Measurements from ENCODE around the gene KLKB1.
"Not testable (repeated sequence)": the region's sequence is repeated elsewhere in the genome, so short reads cannot be mapped to it uniquely, and the experiment has no call there.

The KLKB1 gene

GRCh38 chr4:186265683-186266652 lies 38.7 kb downstream of the KLKB1 start, which contains the start of gene F11:
TSS of gene F11 (plus strand) at chr4:186266189. CDS start at chr4:186267137, 948 bp downstream.
- DNase-seq (ENCODE audit: low spot score): no peak

- DNase-seq (ENCODE audit: low spot score): no peak
These were observed 39.6 kb downstream of the KLKB1 start for GRCh38 chr4:186266729-186267456.

DNA sequence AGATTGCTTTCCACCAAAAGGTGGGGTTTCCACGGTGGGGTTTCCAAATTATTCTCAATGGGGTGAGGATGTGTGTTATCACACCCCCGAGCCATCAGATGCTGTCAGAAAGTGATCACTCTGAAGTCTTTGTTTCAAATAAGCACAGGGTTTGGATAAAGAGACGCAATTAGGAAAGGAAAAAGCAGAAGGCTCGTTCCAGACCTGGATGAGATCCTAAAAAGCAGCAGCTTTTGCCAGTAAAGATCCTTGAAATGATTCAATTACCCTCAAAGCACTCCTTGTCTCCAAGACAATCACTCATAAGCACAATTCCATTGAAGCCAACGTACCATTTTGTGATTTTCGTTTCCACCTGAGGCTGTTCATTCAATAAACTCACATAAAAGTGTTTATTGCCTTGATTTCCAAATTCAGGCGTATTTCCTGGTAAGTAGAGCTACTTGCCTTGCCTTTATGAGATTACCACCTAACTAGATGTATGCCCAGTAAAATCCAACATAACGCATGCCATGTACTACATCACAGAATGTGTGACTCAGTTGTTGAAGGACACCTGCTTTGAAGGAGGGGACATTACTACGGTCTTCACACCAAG lies 43.9 kb downstream of the KLKB1 start:
- DNase-seq (ENCODE audit: low spot score): no peak

DNA sequence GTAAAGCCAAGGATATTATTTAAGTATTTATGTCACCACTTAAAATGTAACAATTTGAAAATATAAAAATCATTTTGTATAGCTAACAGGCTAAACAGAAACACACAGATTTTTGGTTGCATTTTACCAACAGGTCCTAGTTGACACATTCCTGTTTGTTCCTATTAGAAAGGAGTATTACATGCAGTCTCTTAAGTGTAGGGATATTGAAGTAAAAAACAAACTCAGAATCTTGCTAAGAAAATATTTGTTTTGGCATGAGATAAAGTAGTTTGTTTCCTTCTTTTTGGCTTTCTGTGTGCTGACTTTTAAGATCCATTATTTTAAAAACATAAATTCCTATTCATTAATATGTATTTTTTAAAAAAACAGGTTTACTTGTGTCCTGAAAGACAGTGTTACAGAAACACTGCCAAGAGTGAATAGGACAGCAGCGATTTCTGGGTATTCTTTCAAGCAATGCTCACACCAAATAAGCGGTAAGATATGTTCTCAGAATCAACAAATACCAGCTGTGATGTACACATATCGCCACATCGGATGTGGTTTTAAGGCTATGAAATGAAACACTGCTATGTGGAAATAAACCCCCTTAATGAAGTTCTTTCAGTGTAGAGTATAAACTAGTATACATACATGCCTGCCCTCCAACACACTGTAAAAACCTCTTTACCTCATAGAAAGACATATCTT lies 45.5 kb downstream of the KLKB1 start:
- DNase-seq (ENCODE audit: low spot score): no peak

DNA sequence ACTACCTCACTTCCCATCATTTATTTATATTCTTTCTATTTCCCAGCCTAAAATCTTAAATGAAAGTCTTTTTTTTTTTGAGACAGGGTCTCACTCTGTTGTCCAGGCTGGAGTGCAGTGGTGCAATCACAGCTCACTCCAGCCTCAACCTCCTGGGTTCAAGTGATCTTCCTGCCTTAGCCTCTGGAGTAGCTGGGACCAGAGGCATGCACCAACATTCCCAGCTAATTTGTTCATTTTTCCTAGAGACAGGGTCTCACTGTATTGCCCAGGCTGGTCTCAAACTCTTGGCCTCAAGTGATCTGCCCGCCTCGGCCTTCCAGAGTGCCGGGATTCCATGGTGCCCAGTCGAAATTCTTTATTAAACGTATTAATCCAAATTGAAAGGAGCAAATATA lies 46.1 kb downstream of the KLKB1 start:
- not testable (repeated sequence) for DNase-seq (ENCODE audit: low spot score)

- DNase-seq (ENCODE audit: low spot score): no peak
These were observed 56.0 kb downstream of the KLKB1 start for GRCh38 chr4:186283311-186283710.

GRCh38 chr4:186285147-186285546 lies 57.8 kb downstream of the KLKB1 start:
- no peak for DNase-seq (ENCODE audit: low spot score)

DNA sequence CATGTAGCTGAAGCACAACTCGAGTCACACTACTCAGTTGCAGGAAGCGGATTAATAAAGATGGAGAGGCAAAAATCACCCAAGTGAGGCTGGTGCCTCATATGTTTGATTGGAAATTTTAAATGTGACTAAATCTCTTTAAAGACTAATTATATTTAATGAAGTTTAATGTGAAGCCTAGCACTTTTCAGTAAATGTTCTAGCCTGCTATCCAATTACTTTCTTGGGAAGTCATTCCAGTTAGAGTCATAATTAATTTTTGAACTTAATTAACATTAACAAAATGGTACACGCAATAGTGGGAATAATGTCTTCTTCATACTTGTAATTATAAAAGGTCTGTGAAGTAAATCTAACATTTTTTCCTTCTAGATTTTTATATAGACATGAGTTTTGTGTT lies 59.3 kb downstream of the KLKB1 start:
- DNase-seq (ENCODE audit: low spot score): no peak

DNA sequence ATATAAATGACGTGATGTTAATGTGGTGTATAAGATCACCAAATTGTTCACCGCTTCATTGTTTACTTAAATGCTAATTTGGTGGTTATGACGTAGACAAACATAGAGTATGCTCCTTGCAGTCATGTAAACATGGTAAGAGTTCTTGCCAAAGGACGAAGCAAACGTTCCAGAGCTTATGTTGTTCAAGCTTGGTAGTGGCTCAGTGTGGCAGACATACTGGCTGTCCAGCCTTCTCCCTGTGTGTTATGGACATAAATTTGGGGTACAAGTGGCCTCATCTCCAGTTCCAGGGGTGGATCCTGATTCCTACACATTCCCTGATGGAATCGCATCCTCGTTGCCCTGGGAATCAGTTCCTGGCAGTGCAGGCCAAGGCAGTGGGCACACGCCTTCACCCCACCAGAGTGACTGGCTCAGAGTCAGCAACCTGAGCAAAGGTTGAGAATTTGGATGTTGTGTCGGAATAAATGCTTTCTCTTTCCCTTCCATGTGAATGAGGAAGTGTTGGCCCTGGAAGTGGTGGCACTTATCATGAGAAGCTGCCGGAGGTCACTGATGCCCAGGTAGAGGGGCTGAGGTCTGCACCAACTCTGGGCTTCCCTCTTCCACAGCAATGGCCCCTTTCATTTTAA lies 64.1 kb downstream of the KLKB1 start:
- DNase-seq (ENCODE audit: low spot score): no peak

DNA sequence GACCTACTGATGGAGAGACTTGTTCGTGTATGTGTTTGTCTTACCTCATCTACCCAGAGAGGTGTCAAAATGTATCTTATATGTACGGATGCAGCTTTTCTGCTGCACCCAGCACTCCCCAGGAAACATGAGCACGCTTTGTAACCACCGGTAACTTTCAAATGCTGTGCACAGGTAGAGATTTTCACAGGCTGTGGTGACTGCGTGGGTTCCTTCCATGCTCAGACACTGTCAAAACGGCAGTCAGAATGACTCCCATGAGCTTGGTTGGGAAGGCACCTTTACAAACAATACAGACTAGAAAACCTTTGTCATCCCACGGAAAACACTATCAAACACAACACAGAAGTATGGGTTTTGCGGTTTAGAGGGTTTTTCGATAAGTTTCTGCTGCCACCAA lies 66.9 kb downstream of the KLKB1 start:
- DNase-seq (ENCODE audit: low spot score): no peak

DNA sequence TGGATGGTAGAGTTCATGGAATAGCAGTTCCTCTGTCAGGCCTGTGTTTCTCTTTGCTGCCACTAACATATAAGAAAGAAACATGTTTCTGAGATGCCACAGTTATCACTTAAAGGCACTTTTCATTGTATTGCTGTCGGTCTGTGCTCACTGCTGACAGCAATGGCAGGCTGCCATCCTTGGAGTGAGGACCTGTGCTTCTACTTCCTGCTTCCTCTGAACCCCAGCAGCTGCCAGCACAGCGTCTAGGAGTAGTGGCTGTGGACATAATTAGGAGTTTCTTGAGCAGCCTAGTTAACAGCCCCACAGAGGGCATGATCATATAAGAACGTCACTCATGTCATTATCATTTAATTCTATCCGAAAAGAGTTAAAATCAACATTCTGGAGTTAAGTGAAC lies 69.2 kb downstream of the KLKB1 start:
- no peak for DNase-seq (ENCODE audit: low spot score)

- peak; percentile 23 for DNase-seq (ENCODE audit: low spot score)
These were observed 69.8 kb downstream of the KLKB1 start for GRCh38 chr4:186297013-186297645.

- no peak for DNase-seq (ENCODE audit: low spot score)
These were observed 70.8 kb downstream of the KLKB1 start for GRCh38 chr4:186298031-186298647.

GRCh38 chr4:186299291-186299690 lies 72.0 kb downstream of the KLKB1 start:
- no peak for DNase-seq (ENCODE audit: low spot score)

DNA sequence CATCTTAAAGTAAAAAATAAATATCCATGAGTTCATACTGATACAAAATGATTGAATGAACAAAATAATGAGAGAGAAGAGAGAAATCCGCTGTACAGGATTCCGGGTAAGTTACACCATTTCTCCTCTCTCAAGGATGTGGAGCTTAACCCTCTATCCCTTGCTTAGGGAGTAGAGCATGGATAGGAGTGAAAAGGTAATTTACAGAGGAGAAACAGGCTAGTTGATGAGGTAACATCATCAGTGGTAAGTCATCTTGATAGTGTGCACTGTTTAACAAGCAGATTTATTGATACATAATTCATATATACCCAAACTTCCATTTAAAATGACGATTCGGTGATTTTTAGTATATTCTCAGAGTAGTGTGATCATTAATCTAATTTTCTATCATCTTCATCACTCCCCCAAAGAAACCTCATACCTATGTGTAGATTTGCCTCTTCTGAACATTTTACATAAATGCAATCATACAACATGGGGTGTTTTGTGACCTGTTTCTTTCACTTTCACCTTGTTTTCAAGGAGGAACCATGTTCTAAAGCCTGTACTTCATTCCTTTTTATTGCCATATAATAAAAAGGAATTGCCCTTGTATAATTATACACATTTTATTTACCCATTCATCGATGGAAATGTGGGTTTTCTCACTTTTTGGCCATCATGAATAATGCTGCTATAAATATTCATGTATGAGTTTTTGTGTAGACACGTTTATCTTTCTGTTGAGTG lies 73.5 kb downstream of the KLKB1 start:
- DNase-seq (ENCODE audit: low spot score): no peak

DNA sequence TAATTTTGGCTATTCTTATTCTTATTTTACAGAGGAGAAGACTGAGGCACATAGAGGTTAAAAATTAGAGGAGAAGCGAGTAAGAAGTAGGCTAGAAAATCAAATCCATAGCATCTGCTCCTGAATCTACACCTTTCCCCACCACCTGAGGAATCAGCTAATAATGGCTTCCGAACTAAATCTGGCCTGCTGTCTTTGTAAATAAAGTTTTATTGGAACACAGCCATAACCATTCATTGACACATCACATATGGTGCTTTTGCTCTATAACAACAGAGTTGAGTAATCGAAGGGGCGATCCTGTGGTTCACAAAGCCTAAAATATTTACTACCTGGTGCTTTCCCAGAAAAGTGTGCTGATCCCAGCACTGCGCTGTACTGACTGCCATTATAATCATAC lies 76.9 kb downstream of the KLKB1 start:
- DNase-seq (ENCODE audit: low spot score): no peak

- no peak for DNase-seq (ENCODE audit: low spot score)
These were observed 77.7 kb downstream of the KLKB1 start for GRCh38 chr4:186304866-186305505.

GRCh38 chr4:186307497-186307896 lies 80.2 kb downstream of the KLKB1 start:
- no peak for DNase-seq (ENCODE audit: low spot score)

DNA sequence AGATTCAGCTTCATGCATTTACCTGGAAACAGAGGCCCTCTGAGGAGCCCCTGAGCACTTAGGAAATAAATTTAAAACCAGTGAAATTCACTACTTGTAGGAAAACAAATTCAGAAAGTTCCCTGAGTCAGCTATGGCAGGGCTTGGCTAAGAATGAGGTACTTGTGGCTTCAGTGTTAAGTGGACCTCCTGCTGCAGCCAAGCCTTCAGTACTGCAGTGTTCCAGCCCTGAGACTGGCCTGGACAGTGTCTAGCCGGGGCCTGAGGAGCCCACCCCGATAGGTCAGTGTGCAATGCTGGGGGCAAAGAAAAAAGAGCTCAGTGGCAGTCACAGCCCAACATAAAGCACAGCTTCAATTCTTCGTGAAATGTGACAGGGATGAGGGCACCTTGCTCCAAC lies 80.6 kb downstream of the KLKB1 start:
- no peak for DNase-seq (ENCODE audit: low spot score)
